ENCODE measurements around the gene ADRA2C. TPM values are rescaled to one million over a fixed set of nuclear protein-coding genes. Genes with fewer than 3 reads are reported as not detected.

ADRA2C gene
- total and polyA plus RNA-seq, 2 of the 13 experiments (the other 11 are each of a cell fraction or from before 2014, with no cell fraction given), result 15.4 to 69.7 TPM

- TF ChIP-seq ZFP41 (CRISPR knock-in tag; IDR thresholded peaks at IDR 0.05; ENCODE audit: borderline replicate concordance) (no peak), ATF3 (CRISPR knock-in tag; IDR thresholded peaks at IDR 0.05) (0 out of 2 replicates have a peak, but pooled peaks have one; percentile 16), ARID5B (CRISPR knock-in tag; IDR thresholded peaks at IDR 0.05) (peak; percentile 24; the same call in 1 of the 2 replicates), ZXDC (CRISPR knock-in tag; IDR thresholded peaks at IDR 0.05) (no peak), HNF1A (IDR thresholded peaks at IDR 0.05; ENCODE audit: low read depth) (no peak), HNF1A (CRISPR knock-in tag; IDR thresholded peaks at IDR 0.05; ENCODE audit: borderline replicate concordance) (peak; percentile 52; the same call in 1 of the 2 replicates), RXRA (CRISPR knock-in tag; IDR thresholded peaks at IDR 0.05) (no peak; the same call in 1 of the 2 replicates)
- TF ChIP-seq, protein P1, sequence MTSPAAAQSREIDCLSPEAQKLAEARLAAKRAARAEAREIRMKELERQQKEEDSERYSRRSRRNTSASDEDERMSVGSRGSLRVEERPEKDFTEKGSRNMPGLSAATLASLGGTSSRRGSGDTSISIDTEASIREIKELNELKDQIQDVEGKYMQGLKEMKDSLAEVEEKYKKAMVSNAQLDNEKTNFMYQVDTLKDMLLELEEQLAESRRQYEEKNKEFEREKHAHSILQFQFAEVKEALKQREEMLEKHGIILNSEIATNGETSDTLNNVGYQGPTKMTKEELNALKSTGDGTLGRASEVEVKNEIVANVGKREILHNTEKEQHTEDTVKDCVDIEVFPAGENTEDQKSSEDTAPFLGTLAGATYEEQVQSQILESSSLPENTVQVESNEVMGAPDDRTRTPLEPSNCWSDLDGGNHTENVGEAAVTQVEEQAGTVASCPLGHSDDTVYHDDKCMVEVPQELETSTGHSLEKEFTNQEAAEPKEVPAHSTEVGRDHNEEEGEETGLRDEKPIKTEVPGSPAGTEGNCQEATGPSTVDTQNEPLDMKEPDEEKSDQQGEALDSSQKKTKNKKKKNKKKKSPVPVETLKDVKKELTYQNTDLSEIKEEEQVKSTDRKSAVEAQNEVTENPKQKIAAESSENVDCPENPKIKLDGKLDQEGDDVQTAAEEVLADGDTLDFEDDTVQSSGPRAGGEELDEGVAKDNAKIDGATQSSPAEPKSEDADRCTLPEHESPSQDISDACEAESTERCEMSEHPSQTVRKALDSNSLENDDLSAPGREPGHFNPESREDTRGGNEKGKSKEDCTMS (CRISPR knock-in tag; conservative IDR thresholded peaks at IDR 0.05), result no peak
These were observed 732 bp upstream of the ADRA2C start (continued) for GRCh38 chr4:3765271-3766035.

Data from HepG2 (cell line).